HG02840 (cell line): ENCODE results near the gene CXCR2.

Experiments
- ATAC-seq: cut with Tn5 transposase; IDR thresholded peaks from one replicate; pipeline ENCODE4 v1.9.1; 2021; ENCODE audit warnings: mild to moderate bottlenecking, moderate library complexity, moderate number of reproducible peaks; ENCODE audit not compliant: unreplicated experiment, low FRiP score

CXCR2 gene

GRCh38 chr2:218179782-218180181 lies 54.0 kb downstream of the CXCR2 start:
- no peak for ATAC-seq

DNA sequence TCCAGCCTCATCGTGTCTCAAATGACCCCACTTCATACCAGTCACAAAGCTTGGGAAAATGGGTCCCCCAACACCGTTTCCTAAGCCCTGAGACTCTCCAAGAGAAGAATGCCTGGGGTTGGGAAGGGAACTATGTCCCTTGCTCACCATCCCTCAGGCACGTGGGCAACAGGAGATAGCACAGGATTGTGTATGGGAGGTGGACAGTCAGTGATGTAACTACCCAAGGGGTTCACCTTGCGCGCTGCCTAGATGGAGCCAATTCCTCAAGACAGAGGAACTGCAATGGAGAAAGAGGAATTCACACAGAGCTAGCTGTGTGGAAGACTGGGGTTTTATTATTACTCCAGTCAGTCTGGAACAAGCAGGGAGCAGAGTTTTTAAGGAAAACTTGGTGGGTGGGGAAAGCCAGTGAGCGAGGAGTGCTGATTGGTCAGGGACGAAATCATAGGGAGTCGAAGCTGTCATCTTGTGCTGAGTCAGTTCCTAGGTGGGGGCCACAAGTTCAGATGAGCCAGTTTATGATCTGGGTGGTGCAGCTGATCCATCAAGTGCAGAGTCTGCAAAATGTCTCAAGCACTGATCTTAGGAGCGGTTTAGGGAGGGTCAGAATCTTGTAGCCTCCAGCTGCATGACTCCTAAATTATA lies 54.8 kb downstream of the CXCR2 start:
- no peak for ATAC-seq

DNA sequence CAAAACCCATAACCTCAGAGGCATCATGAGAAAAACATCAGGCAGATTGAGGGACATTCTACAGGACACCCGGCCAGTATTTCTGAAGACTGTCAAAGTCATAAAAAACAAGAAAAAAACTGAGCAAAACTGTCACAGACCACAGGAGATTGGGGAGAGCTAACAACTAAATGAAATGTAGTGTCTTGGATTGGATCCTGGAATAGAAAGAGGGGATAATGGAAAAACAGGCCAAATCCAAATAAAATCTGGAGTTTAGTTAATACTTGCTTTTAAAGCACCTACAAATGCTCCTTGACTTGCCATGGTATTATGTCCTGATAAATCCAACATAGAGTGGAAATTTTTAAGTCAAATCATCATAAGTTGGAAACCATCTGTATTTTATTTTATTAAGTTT lies 58.5 kb downstream of the CXCR2 start:
- ATAC-seq, result no peak

DNA sequence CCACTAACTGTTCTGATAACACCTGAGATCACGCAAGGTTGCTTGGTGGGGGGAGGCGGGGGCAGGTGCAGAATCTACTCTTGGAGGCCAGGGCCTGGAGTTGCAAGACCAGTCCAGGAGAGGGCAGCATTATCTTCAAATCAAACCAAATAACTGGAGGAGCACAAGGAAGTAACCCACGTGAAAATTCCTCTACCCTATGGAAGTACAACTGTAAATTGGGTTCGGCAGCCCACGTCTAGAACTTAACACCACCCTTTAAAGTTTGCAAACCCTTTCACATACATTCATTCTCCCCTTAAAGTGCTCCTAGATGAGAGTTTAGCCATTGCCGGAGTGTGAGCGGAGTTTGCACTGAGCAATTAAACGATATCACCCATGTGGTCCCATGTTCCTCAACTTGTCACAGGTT lies 60.5 kb downstream of the CXCR2 start:
- ATAC-seq, result no peak
